DOHH2 (cell line): ENCODE results near the gene MBTD1.

Experiments
- H3F3A ChIP-seq: fragments of 200-600 bp; sonication (generic), shearing (Covaris generic); 2 replicates; pipeline ENCODE4 v1.6.0; 2016; ENCODE audit warnings: antibody characterized with exemption, mild to moderate bottlenecking; ENCODE audit not compliant: control insufficient read depth, insufficient read depth
- H3K27ac ChIP-seq: fragments of 200-600 bp; sonication (generic); 2 replicates; pipeline ENCODE4 v1.5.1; 2014; ENCODE audit warnings: low read depth, mild to moderate bottlenecking, low read length, moderate library complexity
- H3K27me3 ChIP-seq: fragments of 200-600 bp; sonication (generic); 2 replicates; pipeline ENCODE4 v1.6.1; 2014; ENCODE audit warnings: mild to moderate bottlenecking, low read length, mixed read lengths; ENCODE audit not compliant: control insufficient read depth
- H3K36me3 ChIP-seq: fragments of 200-600 bp; sonication (generic); 2 replicates; pipeline ENCODE4 v1.6.1; 2014; ENCODE audit warnings: mild to moderate bottlenecking, low read length, moderate library complexity, mixed read lengths; ENCODE audit not compliant: control insufficient read depth
- H3K4me1 ChIP-seq: fragments of 200-600 bp; sonication (generic); 2 replicates; pipeline ENCODE4 v1.6.1; 2014; ENCODE audit warnings: mild to moderate bottlenecking, low read length, mixed read lengths; ENCODE audit not compliant: control insufficient read depth
- H3K4me2 ChIP-seq: fragments of 200-600 bp; sonication (generic); 2 replicates; pipeline ENCODE4 v1.6.0; 2014; ENCODE audit warnings: mild to moderate bottlenecking, low read length, moderate library complexity
- H3K4me3 ChIP-seq: fragments of 200-600 bp; sonication (generic); 2 replicates; pipeline ENCODE4 v1.5.1; 2014; ENCODE audit warnings: mild to moderate bottlenecking, low read length, mixed read lengths
- H3K79me2 ChIP-seq: fragments of 200-600 bp; sonication (generic); 2 replicates; pipeline ENCODE4 v1.6.1; 2014; ENCODE audit warnings: mild to moderate bottlenecking, low read length, mixed read lengths; ENCODE audit not compliant: control insufficient read depth
- H3K9me2 ChIP-seq: fragments of 200-600 bp; sonication (generic); replicated peaks from 2 replicates; pipeline ENCODE4 v1.6.1; 2014; ENCODE audit warnings: mild to moderate bottlenecking, low read length, mixed read lengths; ENCODE audit not compliant: control insufficient read depth
- H3K9me3 ChIP-seq: fragments of 200-600 bp; sonication (generic); 2 replicates; pipeline ENCODE4 v1.6.1; 2014; ENCODE audit warnings: antibody characterized with exemption, low read length, mixed read lengths; ENCODE audit not compliant: control insufficient read depth, insufficient read depth
- H4K20me1 ChIP-seq: fragments of 200-600 bp; sonication (generic); 2 replicates; pipeline ENCODE4 v1.6.0; 2014; ENCODE audit warnings: low read depth, mild to moderate bottlenecking, antibody characterized with exemption, low read length, moderate library complexity; ENCODE audit not compliant: control insufficient read depth, insufficient read depth
- CTCF ChIP-seq: fragments of 200-600 bp; sonication (generic); IDR thresholded peaks from one replicate; pipeline ENCODE4 v1.5.1; 2014; ENCODE audit warnings: antibody characterized with exemption, mild to moderate bottlenecking, low read depth, low read length; ENCODE audit not compliant: poor library complexity, severe bottlenecking
- EZH2phosphoT487 ChIP-seq: fragments of 200-600 bp; sonication (generic); IDR thresholded peaks from 2 replicates; pipeline ENCODE4 v1.6.1; 2017; ENCODE audit warnings: borderline replicate concordance, mild to moderate bottlenecking, antibody characterized with exemption, low read length, moderate library complexity, mixed read lengths

MBTD1 gene

DNA sequence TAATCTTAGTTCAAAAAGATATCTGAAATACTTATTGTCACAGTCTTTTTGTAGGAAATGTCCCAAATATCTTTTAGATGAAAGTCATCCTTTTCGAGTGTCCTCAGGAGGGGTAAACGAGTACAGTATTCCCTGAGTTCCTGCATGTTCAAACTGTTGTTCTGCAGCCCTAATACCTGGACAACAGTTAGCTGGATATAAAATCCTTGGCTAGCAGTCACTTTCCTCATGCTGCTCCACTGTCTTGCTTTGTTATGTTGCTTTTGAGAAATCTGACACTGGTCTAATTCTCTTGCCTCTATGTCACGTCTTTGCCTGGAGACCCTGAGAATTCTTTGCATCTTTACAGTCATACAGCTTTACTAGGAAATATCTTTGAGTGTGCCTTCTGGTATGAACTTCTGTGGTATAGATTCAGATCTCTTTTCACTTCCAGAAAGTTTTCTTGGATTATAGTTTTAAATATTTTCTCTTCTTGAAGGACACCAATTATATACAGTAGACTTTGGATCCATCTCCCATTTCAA lies 9.5 kb downstream of the MBTD1 start:
- H3K4me1 ChIP-seq = no peaks in the 10 kb centered on the region
- no peaks in the 10 kb centered on the region for H3K9me2 ChIP-seq
- no peak overlapping the region for H3K27ac ChIP-seq
- H3K9me3 ChIP-seq = no peaks in the 10 kb centered on the region
- H3F3A ChIP-seq = peaks cover 2% of the 10 kb centered on the region; the same call in 1 of the 2 replicates
- no peaks in the 10 kb centered on the region for H4K20me1 ChIP-seq
- H3K79me2 ChIP-seq = peaks cover 42% of the 10 kb centered on the region
- H3K4me2 ChIP-seq = no peak overlapping the region
- no peaks in the 10 kb centered on the region for H3K27me3 ChIP-seq
- TF ChIP-seq CTCF (no peak), EZH2phosphoT487 (no peak)
- no peak overlapping the region for H3K4me3 ChIP-seq
- peaks cover 55% of the 10 kb centered on the region for H3K36me3 ChIP-seq

DNA sequence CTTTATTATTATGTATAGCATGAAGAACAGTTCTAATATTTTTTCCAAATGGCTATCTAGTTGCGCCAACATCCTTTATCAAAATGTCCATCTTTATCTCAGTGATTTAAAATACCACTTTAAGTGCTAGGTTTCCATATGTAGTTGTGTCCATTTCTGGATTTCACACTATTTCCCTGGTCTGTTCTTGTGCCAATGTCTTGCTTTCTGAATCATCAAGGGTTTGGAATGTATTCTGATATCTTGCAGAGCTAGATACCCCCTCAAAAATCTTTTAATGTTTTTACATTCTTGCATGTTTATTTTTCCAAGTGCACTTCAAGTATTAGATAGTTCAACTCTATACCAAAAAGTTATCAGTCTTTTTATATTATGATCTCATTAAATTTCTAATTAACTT lies 14.3 kb downstream of the MBTD1 start:
- Histone ChIP-seq H3K79me2 (peaks cover 7% of the 10 kb centered on the region), H3K9me3 (no peaks in the 10 kb centered on the region), H3K27me3 (no peaks in the 10 kb centered on the region), H4K20me1 (no peaks in the 10 kb centered on the region), H3F3A (peaks cover 2% of the 10 kb centered on the region), H3K27ac (no peak overlapping the region), H3K4me1 (no peaks in the 10 kb centered on the region), H3K4me3 (no peak overlapping the region), H3K4me2 (no peak overlapping the region), H3K36me3 (peaks cover 15% of the 10 kb centered on the region), H3K9me2 (no peaks in the 10 kb centered on the region)
- TF ChIP-seq CTCF (no peak), EZH2phosphoT487 (no peak)

GRCh38 chr17:51244041-51244440 lies 15.8 kb downstream of the MBTD1 start:
- Histone ChIP-seq H3K27me3 (no peaks in the 10 kb centered on the region), H3K4me1 (peaks cover 7% of the 10 kb centered on the region), H3K27ac (no peak overlapping the region), H3K4me2 (no peak overlapping the region), H4K20me1 (no peaks in the 10 kb centered on the region), H3K9me3 (no peaks in the 10 kb centered on the region), H3K4me3 (no peak overlapping the region), H3K9me2 (no peaks in the 10 kb centered on the region), H3K79me2 (peaks cover 13% of the 10 kb centered on the region), H3K36me3 (peaks cover 13% of the 10 kb centered on the region), H3F3A (peaks cover 8% of the 10 kb centered on the region)
- TF ChIP-seq EZH2phosphoT487 = no peak
- no peak for TF ChIP-seq CTCF
